Psoas muscle (tissue), 8 donors: ENCODE results near the gene SH2D4B. TPM values are rescaled to one million over a fixed set of nuclear protein-coding genes. Genes with fewer than 3 reads are reported as not detected.

ENCODE experiments used
- ATAC-seq, 4 donors: fragments of 200-7000 bp; cut with Tn5 transposase; one replicate each; pipeline ENCODE4 v1.9.1; 2020; ENCODE audit warnings: moderate library complexity in 3 of 4, mild to moderate bottlenecking in 2 of 4
- DNase-seq, 2 donors: peaks; one replicate each; pipeline ENCODE4 v3.0.0-alpha.2; 2020
- H3K27ac ChIP-seq: fragments of 200-600 bp; one replicate; pipeline ENCODE4 v1.8.0; 2022
- H3K27me3 ChIP-seq, 3 donors: fragments of 200-600 bp in 1 of 3; one replicate each; pipeline versions ENCODE4 v1.6.1 to v1.8.0; 2013 to 2022; ENCODE audit warnings: low read length in 2 of 3, mild to moderate bottlenecking in 2 of 3, moderate library complexity in 1 of 3; ENCODE audit not compliant: insufficient read depth in 3 of 3
- H3K36me3 ChIP-seq, 2 donors: fragments of 200-600 bp in 1 of 2; one replicate each; pipeline versions ENCODE4 v1.6.1 to v1.8.0; 2013 to 2022; ENCODE audit warnings: low read depth in 1 of 2, mild to moderate bottlenecking in 1 of 2, moderate library complexity in 1 of 2; ENCODE audit not compliant: insufficient read depth in 1 of 2
- H3K4me1 ChIP-seq: fragments of 200-600 bp; one replicate; pipeline ENCODE4 v1.8.0; 2022
- H3K4me3 ChIP-seq: fragments of 200-600 bp; one replicate; pipeline ENCODE4 v1.8.0; 2022; ENCODE audit warnings: mild to moderate bottlenecking
- H3K9me3 ChIP-seq: fragments of 200-600 bp; one replicate; pipeline ENCODE4 v1.8.0; 2022
- WGBS, 3 donors: extraction: QIAGEN DNeasy Blood & Tissue Kit; methylation state at CpG; one replicate each; pipeline versions ENCODE4 v1.1.6 to v1.1.7; 2013; 5-methylcytosine and 5-hydroxymethylcytosine counted together
- intact Hi-C, 2 donors: fragments of 100-400 bp; cut with DNase I; formaldehyde crosslinking; loops; one replicate each; pipeline versions ENCODE4 v1.11.0 to v1.14.2; 2022
- polyA plus RNA-seq, 3 donors: library from polyadenylated mRNA; stranded (reverse); fragments of 200-250 nt; gene quantifications; one replicate each; pipeline ENCODE4 v1.2.3, GENCODE V29; 2013
- total RNA-seq, 4 donors: library from RNA; stranded (reverse); fragmentation: NEBNext Ultra II Directional in 2 of 4; extraction: Animal tissue kit (Norgen Biotek cat#: 25700) in 2 of 4; gene quantifications; one replicate each; pipeline versions ENCODE4 v1.2.1 to v1.2.4, GENCODE V29; 2021 to 2023
- TF ChIP-seq, protein P1 (sequence below): fragments of 200-600 bp; IDR thresholded peaks from one replicate; pipeline ENCODE4 v1.8.0; 2022; ENCODE audit warnings: antibody characterized with exemption
- donor health status: healthy with polysubstance abuse.
- donor health status: DM: no; HTN: no; CAD: no; lungs with moderate emphysema.
- donor health status: Bipolar disorder and iron deficiency.
- donor health status: healthy.
- donor health status: DM: yes; HTN: yes; CAD: no.
- donor health status: DM: no; HTN: no; CAD: no.
- donor health status: DM: no; HTN: no; CAD: no.
- donor health status: DM: yes; HTN: yes; CAD: no.

Gene SH2D4B
- total and polyA plus RNA-seq, 7 donors: 0.01 TPM; not detected in 6

GRCh38 chr10:80554050-80554449, 16.3 kb downstream of the SH2D4B start:
- Histone ChIP-seq H3K4me3 (no peak overlapping the region), H3K4me1 (no peaks in the 10 kb centered on the region), H3K27ac (no peak overlapping the region), H3K27me3 (no peaks in the 10 kb centered on the region), H3K36me3 (no peaks in the 10 kb centered on the region), H3K9me3 (no peaks in the 10 kb centered on the region)
- 77 to 90% (median 82%) methylated on average over 5 of the region's 5 CpGs for WGBS, 3 donors
- intact Hi-C loops: no loop called here
- no peak for DNase-seq
- no peak for ATAC-seq
- TF ChIP-seq, protein P1, sequence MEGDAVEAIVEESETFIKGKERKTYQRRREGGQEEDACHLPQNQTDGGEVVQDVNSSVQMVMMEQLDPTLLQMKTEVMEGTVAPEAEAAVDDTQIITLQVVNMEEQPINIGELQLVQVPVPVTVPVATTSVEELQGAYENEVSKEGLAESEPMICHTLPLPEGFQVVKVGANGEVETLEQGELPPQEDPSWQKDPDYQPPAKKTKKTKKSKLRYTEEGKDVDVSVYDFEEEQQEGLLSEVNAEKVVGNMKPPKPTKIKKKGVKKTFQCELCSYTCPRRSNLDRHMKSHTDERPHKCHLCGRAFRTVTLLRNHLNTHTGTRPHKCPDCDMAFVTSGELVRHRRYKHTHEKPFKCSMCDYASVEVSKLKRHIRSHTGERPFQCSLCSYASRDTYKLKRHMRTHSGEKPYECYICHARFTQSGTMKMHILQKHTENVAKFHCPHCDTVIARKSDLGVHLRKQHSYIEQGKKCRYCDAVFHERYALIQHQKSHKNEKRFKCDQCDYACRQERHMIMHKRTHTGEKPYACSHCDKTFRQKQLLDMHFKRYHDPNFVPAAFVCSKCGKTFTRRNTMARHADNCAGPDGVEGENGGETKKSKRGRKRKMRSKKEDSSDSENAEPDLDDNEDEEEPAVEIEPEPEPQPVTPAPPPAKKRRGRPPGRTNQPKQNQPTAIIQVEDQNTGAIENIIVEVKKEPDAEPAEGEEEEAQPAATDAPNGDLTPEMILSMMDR: no peak

GRCh38 chr10:80555415-80555814, 17.7 kb downstream of the SH2D4B start:
- ATAC-seq (no peak), DNase-seq (no peak)
- no peaks in the 10 kb centered on the region for H3K36me3 ChIP-seq
- H3K9me3 ChIP-seq: no peaks in the 10 kb centered on the region
- 57 to 60% (median 59%) methylated on average over 5 of the region's 5 CpGs for WGBS, 3 donors
- TF ChIP-seq, protein P1: no peak
- no peak overlapping the region for H3K27ac ChIP-seq
- intact Hi-C loops: no loop called here
- H3K27me3 ChIP-seq: no peaks in the 10 kb centered on the region
- H3K4me1 ChIP-seq: no peaks in the 10 kb centered on the region
- H3K4me3 ChIP-seq: no peak overlapping the region

DNA sequence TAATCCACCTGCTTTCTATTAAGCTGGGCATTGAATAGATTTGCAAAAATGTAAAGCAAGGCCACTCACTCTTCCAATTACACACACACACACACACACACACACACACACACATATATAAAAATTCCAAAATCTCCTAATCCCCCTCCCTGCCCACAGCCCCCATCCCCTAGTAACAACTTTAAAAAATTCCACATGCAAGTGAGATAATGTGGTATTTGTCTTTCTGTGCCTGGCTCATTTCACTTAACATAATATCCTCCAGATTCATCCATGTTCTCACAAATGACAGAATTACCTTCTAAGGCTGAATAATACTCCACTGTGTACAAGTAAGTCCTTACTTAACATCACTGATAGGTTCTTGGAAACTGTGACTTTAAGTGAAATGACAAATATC, 24.2 kb downstream of the SH2D4B start:
- DNase-seq (no peak), ATAC-seq (no peak)
- no peaks in the 10 kb centered on the region for H3K9me3 ChIP-seq
- H3K27ac ChIP-seq: no peak overlapping the region
- no peak overlapping the region for H3K4me3 ChIP-seq
- peaks cover 2 to 3% (median 2%) of the 10 kb centered on the region in 3 donors for H3K27me3 ChIP-seq
- TF ChIP-seq, protein P1: no peak
- no peaks in the 10 kb centered on the region for H3K36me3 ChIP-seq
- intact Hi-C loops: no loop called here
- H3K4me1 ChIP-seq: no peaks in the 10 kb centered on the region

- Histone ChIP-seq H3K27ac (no peak overlapping the region), H3K4me1 (no peaks in the 10 kb centered on the region), H3K36me3 (no peaks in the 10 kb centered on the region), H3K4me3 (no peak overlapping the region), H3K9me3 (no peaks in the 10 kb centered on the region), H3K27me3 (peaks cover 2 to 6% (median 6%) of the 10 kb centered on the region in 3 donors)
- no peak for DNase-seq
- intact Hi-C loops: no loop called here
- TF ChIP-seq, protein P1: no peak
- WGBS, 3 donors: 76 to 85% (median 83%) methylated on average over 2 of the region's 2 CpGs
- ATAC-seq: no peak
Measured at GRCh38 chr10:80567292-80567691, 29.6 kb downstream of the SH2D4B start.

DNA sequence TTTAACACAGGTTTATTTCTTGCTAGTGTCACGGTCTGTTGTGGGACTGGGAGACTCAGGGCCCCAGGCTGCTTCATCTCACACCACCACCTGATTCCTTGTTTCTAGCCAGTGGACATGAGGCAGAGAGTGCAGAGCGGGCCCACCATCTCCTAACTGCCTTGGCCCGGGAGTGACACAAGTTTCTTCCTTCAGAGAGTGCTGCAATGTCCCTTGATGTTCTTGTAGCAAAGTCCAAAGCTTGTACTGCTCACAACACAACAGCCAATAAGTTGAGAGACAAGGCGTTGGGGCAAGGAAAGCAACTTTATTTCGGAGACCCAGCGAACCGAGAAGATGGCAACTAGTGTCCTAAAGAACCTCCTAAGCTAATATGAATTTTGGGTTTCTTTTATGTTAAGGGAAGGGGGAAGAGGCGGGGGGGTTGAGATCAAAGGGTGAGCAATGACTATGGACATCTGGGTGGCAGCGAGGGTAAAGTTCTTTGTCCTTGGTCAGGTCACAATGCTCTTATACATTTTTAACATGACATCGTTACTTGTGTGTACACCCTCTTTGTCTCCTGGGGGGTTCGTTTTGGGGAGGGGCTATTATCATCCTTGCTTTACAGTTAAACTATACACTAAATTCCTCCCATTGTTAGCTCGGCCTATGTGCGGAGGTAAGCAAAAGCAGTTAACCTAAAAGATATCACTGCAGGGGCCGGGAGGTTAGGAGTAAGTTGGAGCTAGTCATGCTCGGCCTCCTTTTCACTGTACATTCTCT, 31.6 kb downstream of the SH2D4B start:
- WGBS, 3 donors: 84 to 87% (median 86%) methylated on average over 15 of the region's 15 CpGs
- intact Hi-C loops: no loop called here
- Histone ChIP-seq H3K27me3 (peaks cover 2 to 6% (median 6%) of the 10 kb centered on the region in 3 donors), H3K36me3 (no peaks in the 10 kb centered on the region), H3K9me3 (no peaks in the 10 kb centered on the region), H3K27ac (no peak overlapping the region), H3K4me3 (no peak overlapping the region), H3K4me1 (no peaks in the 10 kb centered on the region)
- DNase-seq (no peak), ATAC-seq (no peak)
- TF ChIP-seq, protein P1: no peak
